ENCODE data around the gene BOK. TPM values are rescaled to one million over a fixed set of nuclear protein-coding genes. Genes with fewer than 3 reads are reported as not detected.

BOK gene
- polyA plus RNA-seq, 3 donors, result 16.3 to 30.2 (median 26.8) TPM

- DNase-seq (ENCODE audit: extremely low read depth in 1 of 11, low read depth in 9 of 11, low spot score in 4 of 11), result peak in 7 of 11 donors; percentile 57 to 77 (median 70)
Observed at GRCh38 chr2:241609859-241610793, 51.6 kb downstream of the BOK start.

- DNase-seq (ENCODE audit: extremely low read depth in 1 of 11, low read depth in 9 of 11, low spot score in 4 of 11), result no peak
Observed at GRCh38 chr2:241611062-241611461, 52.5 kb downstream of the BOK start.

GRCh38 chr2:241612156-241613016 lies 53.8 kb downstream of the BOK start:
- no peak for DNase-seq (ENCODE audit: extremely low read depth in 1 of 11, low read depth in 9 of 11, low spot score in 4 of 11)

- DNase-seq (ENCODE audit: extremely low read depth in 1 of 11, low read depth in 9 of 11, low spot score in 4 of 11), result peak in 1 of 11 donors; percentile 57
Observed at GRCh38 chr2:241613017-241613780, 54.7 kb downstream of the BOK start.

GRCh38 chr2:241615041-241615440 lies 56.5 kb downstream of the BOK start:
- DNase-seq (ENCODE audit: extremely low read depth in 1 of 11, low read depth in 9 of 11, low spot score in 4 of 11), result no peak

- DNase-seq (ENCODE audit: extremely low read depth in 1 of 11, low read depth in 9 of 11, low spot score in 4 of 11), result no peak
Observed at GRCh38 chr2:241615522-241616052, 57.0 kb downstream of the BOK start.

- DNase-seq (ENCODE audit: extremely low read depth in 1 of 11, low read depth in 9 of 11, low spot score in 4 of 11), result no peak
Observed at GRCh38 chr2:241616168-241617125, 57.9 kb downstream of the BOK start.

- DNase-seq (ENCODE audit: extremely low read depth in 1 of 11, low read depth in 9 of 11, low spot score in 4 of 11), result no peak
Observed at GRCh38 chr2:241617431-241618154, 59.0 kb downstream of the BOK start.

GRCh38 chr2:241618296-241618805 lies 59.8 kb downstream of the BOK start:
- DNase-seq (ENCODE audit: extremely low read depth in 1 of 11, low read depth in 9 of 11, low spot score in 4 of 11), result no peak

GRCh38 chr2:241618829-241619228 lies 60.3 kb downstream of the BOK start:
- no peak for DNase-seq (ENCODE audit: extremely low read depth in 1 of 11, low read depth in 9 of 11, low spot score in 4 of 11)

GRCh38 chr2:241619597-241620418 lies 61.3 kb downstream of the BOK start:
- DNase-seq (ENCODE audit: extremely low read depth in 1 of 11, low read depth in 9 of 11, low spot score in 4 of 11), result no peak

- DNase-seq (ENCODE audit: extremely low read depth in 1 of 11, low read depth in 9 of 11, low spot score in 4 of 11), result no peak
Observed at GRCh38 chr2:241620419-241620769, 61.8 kb downstream of the BOK start.

Data from renal cortex interstitium (tissue), 11 donors.